ENCODE measurements around the gene DNAH6. TPM values are rescaled to one million over a fixed set of nuclear protein-coding genes. Genes with fewer than 3 reads are reported as not detected.

DNAH6 gene
- total and polyA plus RNA-seq, 10 of the 15 experiments (the other 5 are each of a cell fraction or from before 2014, with no cell fraction given) = 0.07 to 1.0 (median 0.29) TPM

DNA sequence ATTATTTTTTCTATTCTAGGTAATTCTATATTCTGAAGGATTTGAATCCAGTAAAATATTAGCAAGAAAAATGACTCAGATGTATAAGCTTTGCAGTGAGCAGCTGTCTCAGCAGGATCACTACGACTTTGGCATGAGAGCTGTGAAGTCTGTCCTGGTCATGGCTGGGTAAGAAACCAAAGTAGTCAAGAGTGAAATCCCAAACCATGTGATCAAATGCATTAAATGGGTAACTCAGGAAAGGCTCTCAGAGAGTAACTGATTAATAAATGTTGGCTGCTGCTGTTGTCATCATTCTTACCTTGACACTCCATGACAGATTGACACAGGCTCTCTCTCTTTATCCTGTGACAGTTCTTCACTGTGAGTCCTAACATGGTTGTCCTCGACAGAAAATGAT lies 124.1 kb downstream of the DNAH6 start:
- ChIA-PET RAD21 (ENCODE audit: unreplicated experiment) (interaction anchor here (1.2 kb wide), 1 partner anchor 223 kb away, joined by 3 read pairs; no protein-coding TSS in a partner anchor), POLR2A (no interaction called here), CTCF (no interaction called here), SMC1A (ENCODE audit: uncharacterized antibody, unreplicated experiment) (interaction anchor here (0.8 to 1.6 kb wide), 2 partner anchors 17 to 253 kb away, joined by 3 to 4 read pairs; no protein-coding TSS in a partner anchor)
- H3K4me1 ChIP-seq (ENCODE audit: control insufficient read depth, insufficient read depth, low read length) = no peaks in the 10 kb centered on the region
- no peak overlapping the region for H3K27ac ChIP-seq (ENCODE audit: control insufficient read depth, insufficient read depth)
- WGBS (ENCODE audit: insufficient coverage, insufficient replicate concordance, low lambda C conversion rate, missing lambda C conversion rate) = 0% methylated on average over 2 of the region's 2 CpGs
- FAIRE-seq (no peak), DNase-seq (ENCODE audit: low read depth, low spot score) (no peak), ATAC-seq (no peak)
- no peaks in the 10 kb centered on the region for H3K27me3 ChIP-seq (replicated peaks in 1 of 2; ENCODE audit: control insufficient read depth in 2 of 2, insufficient read depth in 2 of 2, low read length in 1 of 2)
- H4K20me1 ChIP-seq (ENCODE audit: control insufficient read depth, insufficient read depth) = no peaks in the 10 kb centered on the region
- H3K4me2 ChIP-seq (ENCODE audit: control insufficient read depth, insufficient read depth) = no peak overlapping the region
- no TSS peak for BruUV-seq (replicated peaks)
- H2AFZ ChIP-seq (ENCODE audit: control insufficient read depth, low read depth, low read length) = no peak overlapping the region
- no peak overlapping the region for H3K4me3 ChIP-seq
- no peaks in the 10 kb centered on the region for H3K79me2 ChIP-seq (ENCODE audit: control insufficient read depth, insufficient read depth, low read length)
- no peak overlapping the region for H3K9ac ChIP-seq (ENCODE audit: control insufficient read depth, insufficient read depth, low read length)
- no peaks in the 10 kb centered on the region for H3K36me3 ChIP-seq (ENCODE audit: control insufficient read depth in 2 of 2, insufficient read depth in 2 of 2, low read length in 1 of 2)
- in situ Hi-C loops (cut with MboI) (no loop called here), intact Hi-C loops (cut with micrococcal nuclease; ENCODE audit: unreplicated experiment) (no loop called here)
- no peaks in the 10 kb centered on the region for H3K9me3 ChIP-seq (replicated peaks; ENCODE audit: control insufficient read depth, insufficient read depth, low read length)
- TF ChIP-seq CBFB (IDR thresholded peaks at IDR 0.05; ENCODE audit: low read depth) (no peak), POLR2A (IDR thresholded peaks at IDR 0.05; ENCODE audit: low read depth, low read length) (no peak), IKZF2 (IDR thresholded peaks at IDR 0.05) (no peak), SPI1 (IDR thresholded peaks at IDR 0.05; ENCODE audit: borderline replicate concordance, insufficient read depth, low read depth, low read length) (no peak), TCF7 (IDR thresholded peaks at IDR 0.05; ENCODE audit: borderline replicate concordance) (no peak), HDAC6 (IDR thresholded peaks at IDR 0.05; ENCODE audit: unreplicated experiment) (no peak), RB1 (IDR thresholded peaks at IDR 0.05; ENCODE audit: borderline replicate concordance) (no peak), HCFC1 (IDR thresholded peaks at IDR 0.05; ENCODE audit: low read length) (no peak), NFYA (IDR thresholded peaks at IDR 0.05; ENCODE audit: borderline replicate concordance, low read depth, low read length) (no peak), NFIC (IDR thresholded peaks at IDR 0.05; ENCODE audit: low read depth, low read length) (no peak), NKRF (conservative IDR thresholded peaks at IDR 0.05) (no peak), BHLHE40 (IDR thresholded peaks at IDR 0.05; ENCODE audit: borderline replicate concordance in 1 of 2, low read depth in 2 of 2, low read length in 1 of 2) (no peak), FOXK2 (IDR thresholded peaks at IDR 0.05) (no peak), CEBPZ (IDR thresholded peaks at IDR 0.05; ENCODE audit: low read depth, low read length) (no peak), SIN3A (IDR thresholded peaks at IDR 0.05; ENCODE audit: low read depth, low read length) (no peak), ZSCAN29 (IDR thresholded peaks at IDR 0.05) (no peak), CEBPB (IDR thresholded peaks at IDR 0.05; ENCODE audit: borderline replicate concordance in 1 of 2, low read depth in 2 of 2, low read length in 2 of 2) (no peak)
- TF ChIP-seq, protein P1, sequence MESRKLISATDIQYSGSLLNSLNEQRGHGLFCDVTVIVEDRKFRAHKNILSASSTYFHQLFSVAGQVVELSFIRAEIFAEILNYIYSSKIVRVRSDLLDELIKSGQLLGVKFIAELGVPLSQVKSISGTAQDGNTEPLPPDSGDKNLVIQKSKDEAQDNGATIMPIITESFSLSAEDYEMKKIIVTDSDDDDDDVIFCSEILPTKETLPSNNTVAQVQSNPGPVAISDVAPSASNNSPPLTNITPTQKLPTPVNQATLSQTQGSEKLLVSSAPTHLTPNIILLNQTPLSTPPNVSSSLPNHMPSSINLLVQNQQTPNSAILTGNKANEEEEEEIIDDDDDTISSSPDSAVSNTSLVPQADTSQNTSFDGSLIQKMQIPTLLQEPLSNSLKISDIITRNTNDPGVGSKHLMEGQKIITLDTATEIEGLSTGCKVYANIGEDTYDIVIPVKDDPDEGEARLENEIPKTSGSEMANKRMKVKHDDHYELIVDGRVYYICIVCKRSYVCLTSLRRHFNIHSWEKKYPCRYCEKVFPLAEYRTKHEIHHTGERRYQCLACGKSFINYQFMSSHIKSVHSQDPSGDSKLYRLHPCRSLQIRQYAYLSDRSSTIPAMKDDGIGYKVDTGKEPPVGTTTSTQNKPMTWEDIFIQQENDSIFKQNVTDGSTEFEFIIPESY (IDR thresholded peaks at IDR 0.05) = no peak

Measured in GM12878 (cell line).